AG04449 (cell line): ENCODE results near the gene GGTLC2.
A peak's percentile ranks its signal among the peaks of the same experiment; 100 is the strongest.

Source experiments
- CTCF ChIA-PET: fragments of 350-600 bp; formaldehyde crosslinking; extraction: SDS; loops from one replicate; lab custom pipeline; 2021; ENCODE audit warnings: antibody characterized with exemption; lab: Yijun Ruan, JAX
- POLR2A ChIA-PET: fragments of 400-600, 350-600 bp; formaldehyde crosslinking; extraction: SDS; loops from one replicate; lab custom pipeline; 2020; ENCODE audit warnings: antibody characterized with exemption, inconsistent platforms; lab: Yijun Ruan, JAX
- DNase-seq: peaks from one replicate; pipeline ENCODE4 v3.0.0-alpha.2; 2010; ENCODE audit warnings: low read depth, low spot score
- H3K4me3 ChIP-seq: 2 replicates; pipeline ENCODE4 v1.5.1; 2011; ENCODE audit warnings: low read depth, mild to moderate bottlenecking, control low read depth, low read length
- TF ChIP-seq, protein P1 (sequence below): IDR thresholded peaks from one replicate; pipeline ENCODE4 v1.5.1; 2011; ENCODE audit warnings: mild to moderate bottlenecking, moderate library complexity, low read length, control low read depth, inconsistent platforms; ENCODE audit not compliant: insufficient read depth; ENCODE audit errors: missing control alignments

The GGTLC2 gene

GRCh38 chr22:22689621-22690345 is 45.4 kb downstream of the GGTLC2 start:
- TF ChIP-seq, protein P1, sequence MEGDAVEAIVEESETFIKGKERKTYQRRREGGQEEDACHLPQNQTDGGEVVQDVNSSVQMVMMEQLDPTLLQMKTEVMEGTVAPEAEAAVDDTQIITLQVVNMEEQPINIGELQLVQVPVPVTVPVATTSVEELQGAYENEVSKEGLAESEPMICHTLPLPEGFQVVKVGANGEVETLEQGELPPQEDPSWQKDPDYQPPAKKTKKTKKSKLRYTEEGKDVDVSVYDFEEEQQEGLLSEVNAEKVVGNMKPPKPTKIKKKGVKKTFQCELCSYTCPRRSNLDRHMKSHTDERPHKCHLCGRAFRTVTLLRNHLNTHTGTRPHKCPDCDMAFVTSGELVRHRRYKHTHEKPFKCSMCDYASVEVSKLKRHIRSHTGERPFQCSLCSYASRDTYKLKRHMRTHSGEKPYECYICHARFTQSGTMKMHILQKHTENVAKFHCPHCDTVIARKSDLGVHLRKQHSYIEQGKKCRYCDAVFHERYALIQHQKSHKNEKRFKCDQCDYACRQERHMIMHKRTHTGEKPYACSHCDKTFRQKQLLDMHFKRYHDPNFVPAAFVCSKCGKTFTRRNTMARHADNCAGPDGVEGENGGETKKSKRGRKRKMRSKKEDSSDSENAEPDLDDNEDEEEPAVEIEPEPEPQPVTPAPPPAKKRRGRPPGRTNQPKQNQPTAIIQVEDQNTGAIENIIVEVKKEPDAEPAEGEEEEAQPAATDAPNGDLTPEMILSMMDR = no peak
- CTCF ChIA-PET = interaction anchor here (0.9 to 3.6 kb wide), 6 partner anchors 12 to 104 kb away, joined by 3 to 17 read pairs (median 4); no protein-coding TSS in a partner anchor
- H3K4me3 ChIP-seq = no peak overlapping the region
- POLR2A ChIA-PET = no interaction called here
- no peak for DNase-seq

DNA sequence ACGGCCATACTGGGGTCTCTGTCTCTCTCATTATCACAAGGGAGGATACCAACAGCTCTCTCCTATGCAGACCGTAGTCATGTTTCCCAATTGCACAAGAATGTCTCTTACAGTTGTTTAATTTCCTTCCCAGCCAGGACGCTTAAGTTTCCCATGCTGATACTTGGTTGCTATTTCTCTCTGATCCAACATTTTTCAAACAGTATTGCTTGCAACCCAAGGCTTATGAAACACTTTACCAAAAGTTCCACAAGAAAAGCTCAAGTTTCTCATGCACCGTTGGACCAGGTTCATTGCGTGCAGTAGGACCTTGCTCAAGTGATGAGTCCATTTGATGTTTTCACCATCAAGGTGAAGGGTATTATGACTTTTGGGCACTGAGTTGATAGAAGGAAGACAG is 46.6 kb downstream of the GGTLC2 start:
- TF ChIP-seq, protein P1 = no peak
- ChIA-PET CTCF (interaction anchor here (1.0 to 3.6 kb wide), 3 partner anchors 11 to 25 kb away, joined by 3 to 17 read pairs (median 5); no protein-coding TSS in a partner anchor), POLR2A (no interaction called here)
- no peak overlapping the region for H3K4me3 ChIP-seq
- DNase-seq = no peak

- DNase-seq = no peak
- TF ChIP-seq, protein P1 = no peak
- ChIA-PET CTCF (interaction anchor here (0.8 to 2.2 kb wide), 6 partner anchors 10 to 104 kb away, joined by 3 to 5 read pairs (median 4); no protein-coding TSS in a partner anchor), POLR2A (no interaction called here)
- no peak overlapping the region for H3K4me3 ChIP-seq
Observed at GRCh38 chr22:22691716-22692701, 47.6 kb downstream of the GGTLC2 start.

- ChIA-PET CTCF (interaction anchor here (0.8 to 2.2 kb wide), 4 partner anchors 11 to 105 kb away, joined by 3 to 5 read pairs (median 4); no protein-coding TSS in a partner anchor), POLR2A (no interaction called here)
- no peak for DNase-seq
- TF ChIP-seq, protein P1 = peak; percentile 50
- H3K4me3 ChIP-seq = no peak overlapping the region
Observed at GRCh38 chr22:22692707-22693530, 48.5 kb downstream of the GGTLC2 start.

- H3K4me3 ChIP-seq = no peak overlapping the region
- ChIA-PET POLR2A (no interaction called here), CTCF (interaction anchor here (2.2 to 2.3 kb wide), 2 partner anchors 13 to 27 kb away, joined by 4 to 6 read pairs; no protein-coding TSS in a partner anchor)
- no peak for DNase-seq
- TF ChIP-seq, protein P1 = no peak
Observed at GRCh38 chr22:22693531-22693884, 49.1 kb downstream of the GGTLC2 start.
